Stimulated activated CD4-positive, alpha-beta T cell treated with anti-CD3 and anti-CD28 coated beads, TNF-alpha, amount 100 ng/mL, for 1 hour (primary cell): ENCODE data around the gene ARL15.

Experiments used
- DNase-seq, 3 donors: peaks; one replicate each; pipeline ENCODE4 v3.0.0-alpha.2; 2020; ENCODE audit warnings: low read depth in 3 of 3, low spot score in 1 of 3

The ARL15 gene

DNA sequence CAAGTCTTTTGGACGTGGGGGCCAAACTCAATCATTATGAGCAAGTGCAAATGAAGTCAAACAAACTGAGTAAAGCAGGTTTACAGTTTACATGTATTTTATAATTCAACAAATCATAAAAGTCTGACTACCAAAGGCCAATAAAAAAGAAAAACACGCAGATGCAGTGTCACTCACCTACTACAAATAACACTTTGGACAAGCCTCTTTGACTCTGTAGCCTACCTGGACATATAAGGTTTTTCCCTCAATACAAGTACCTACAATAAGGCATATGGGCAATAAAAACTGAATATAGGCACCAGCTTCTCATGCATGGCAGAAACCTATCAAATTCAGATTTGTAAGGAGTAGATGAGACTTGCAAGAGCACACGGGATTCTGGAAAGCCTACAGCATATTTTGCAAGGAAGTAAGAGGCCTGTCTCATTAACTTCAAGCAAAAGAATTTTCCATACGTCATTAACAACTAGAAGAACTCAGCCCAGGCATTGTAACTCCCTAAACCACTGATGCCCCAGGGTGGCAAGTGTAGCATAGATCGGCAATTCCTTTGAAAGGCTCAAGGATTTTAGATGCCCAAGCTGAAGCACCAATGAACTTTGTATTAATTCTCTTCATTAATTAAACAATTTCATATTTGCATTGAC lies 21.7 kb downstream of the ARL15 start:
- DNase-seq, result no peak

GRCh38 chr5:54285686-54286085 lies 24.7 kb downstream of the ARL15 start:
- no peak for DNase-seq

DNA sequence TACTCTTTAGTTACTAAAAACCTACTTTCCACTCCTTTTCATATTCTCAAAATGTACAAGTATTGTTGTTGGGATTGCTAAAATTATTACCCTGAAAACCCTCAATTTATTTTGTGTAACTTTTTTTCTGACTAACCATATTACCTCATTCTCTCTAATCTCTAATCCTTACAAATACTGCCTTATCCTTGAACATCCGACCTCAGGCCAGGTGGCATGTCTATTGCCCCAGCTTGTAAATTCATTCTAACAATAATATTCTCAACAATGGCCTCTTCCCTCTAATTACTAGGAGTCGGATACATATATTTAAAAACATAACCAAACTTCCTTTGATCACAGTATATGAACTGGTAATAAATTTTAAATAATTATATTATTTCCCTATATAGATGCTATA lies 25.8 kb downstream of the ARL15 start:
- no peak for DNase-seq

DNA sequence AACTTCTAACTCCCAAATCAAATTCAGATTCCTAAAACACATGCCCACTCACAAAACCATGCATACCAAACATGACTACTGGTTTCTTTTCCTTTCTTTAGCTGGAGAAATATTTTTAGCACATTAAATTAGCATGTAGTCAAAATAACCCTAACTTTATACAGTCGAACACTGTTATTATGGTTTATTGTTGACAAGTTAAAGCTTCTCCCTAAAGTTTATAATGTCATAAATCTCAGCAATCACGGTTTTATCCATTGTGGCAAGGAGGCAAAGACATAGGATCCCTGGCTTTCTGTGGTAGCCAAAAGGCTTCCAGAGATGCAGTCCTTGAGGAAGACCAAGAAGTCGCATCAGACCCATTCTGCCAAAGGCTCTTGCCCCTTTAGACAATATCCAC lies 27.5 kb downstream of the ARL15 start:
- DNase-seq, result no peak

DNA sequence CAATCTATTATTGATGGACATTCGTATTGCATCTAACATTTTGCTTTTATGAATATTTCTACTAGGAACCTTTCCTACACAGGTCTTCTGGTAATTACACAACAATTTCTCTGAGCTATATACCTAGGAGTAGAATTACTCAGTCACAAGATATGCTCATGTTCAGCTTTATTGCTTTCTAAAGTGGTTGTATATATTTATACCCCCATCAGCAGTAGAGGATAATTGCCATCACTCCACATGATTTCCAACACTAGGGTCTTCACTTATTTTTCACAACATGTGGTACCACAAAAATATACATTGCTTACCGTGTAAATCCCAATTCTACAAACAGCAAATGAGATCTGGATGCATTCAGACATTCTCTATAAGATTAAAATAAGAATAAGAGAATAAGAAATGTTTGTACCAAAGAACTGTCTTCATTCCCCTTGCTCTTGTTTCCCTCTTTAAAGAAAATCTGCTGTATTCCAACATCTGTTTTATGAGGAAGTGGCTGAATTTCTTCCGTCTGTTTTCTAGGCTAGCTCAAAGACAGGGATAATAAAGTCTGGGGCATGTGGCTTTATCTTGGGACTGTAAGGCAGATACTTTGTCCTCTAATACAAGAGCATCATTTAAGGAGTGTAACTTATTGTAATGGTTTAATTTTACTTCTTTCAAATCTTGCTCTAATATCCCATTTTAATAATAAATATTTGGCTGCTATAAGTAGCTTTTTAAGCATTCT lies 28.2 kb downstream of the ARL15 start:
- no peak for DNase-seq

- no peak for DNase-seq
These were observed 30.4 kb downstream of the ARL15 start for GRCh38 chr5:54279960-54280359.

GRCh38 chr5:54278979-54279717 lies 31.2 kb downstream of the ARL15 start:
- DNase-seq, result no peak

DNA sequence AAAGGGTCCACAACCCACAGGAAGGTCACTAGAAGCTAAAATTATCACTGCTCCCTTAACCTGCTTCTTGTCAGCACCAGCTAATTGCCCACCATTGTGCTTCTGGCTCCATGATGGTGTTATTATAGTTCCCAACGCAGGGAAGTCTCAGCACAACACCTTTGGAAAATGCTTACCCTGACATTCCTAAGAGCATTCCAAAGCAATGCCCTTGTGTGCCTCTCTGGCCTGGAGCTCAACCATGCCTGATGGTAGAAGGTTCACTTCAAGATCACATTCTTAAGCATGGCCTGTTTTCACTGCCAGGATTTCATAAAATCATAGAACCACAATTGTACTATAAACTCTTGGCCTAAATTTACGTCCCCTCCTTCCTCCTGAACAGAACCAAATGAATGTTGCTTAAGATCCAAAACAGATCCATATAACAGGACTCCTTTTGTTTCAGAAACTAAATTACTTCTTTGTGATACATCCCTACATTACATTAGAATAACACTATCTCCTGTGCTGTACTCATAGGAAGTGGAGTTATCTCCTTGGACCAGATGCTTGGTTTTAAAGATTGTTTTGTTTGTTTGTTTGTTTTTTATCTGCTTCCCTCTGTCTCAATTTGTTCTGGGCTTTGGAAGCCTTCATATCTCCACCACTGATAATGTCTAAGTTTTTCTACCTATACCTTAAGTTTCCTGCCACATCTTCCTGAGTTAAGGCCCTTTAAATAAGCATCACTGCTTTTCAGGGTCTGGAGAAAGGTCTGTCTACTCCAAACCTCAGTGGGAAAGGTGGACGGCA lies 32.1 kb downstream of the ARL15 start:
- no peak for DNase-seq

- no peak for DNase-seq
These were observed 34.3 kb downstream of the ARL15 start for GRCh38 chr5:54276048-54276447.

DNA sequence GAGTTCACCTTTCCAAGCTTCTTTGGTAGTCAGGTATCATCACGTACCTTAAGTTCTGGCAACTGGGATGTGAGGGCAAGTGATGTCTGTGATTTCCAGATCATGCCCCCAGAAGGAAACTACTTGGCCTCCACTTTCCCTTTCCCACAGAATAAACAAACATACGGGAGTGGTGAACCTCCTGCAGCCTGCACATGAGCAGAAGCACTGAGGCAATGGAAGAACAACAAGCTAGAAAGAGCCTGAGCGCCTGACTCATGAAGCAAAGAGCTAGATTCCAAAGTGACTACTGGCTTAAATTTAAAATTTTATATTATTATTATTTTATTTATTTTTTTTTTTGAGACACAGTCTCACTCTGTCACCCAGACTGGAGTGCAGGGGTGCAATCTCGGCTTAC lies 35.0 kb downstream of the ARL15 start:
- no peak for DNase-seq

- DNase-seq, result no peak
These were observed 35.4 kb downstream of the ARL15 start for GRCh38 chr5:54274944-54275343.

DNA sequence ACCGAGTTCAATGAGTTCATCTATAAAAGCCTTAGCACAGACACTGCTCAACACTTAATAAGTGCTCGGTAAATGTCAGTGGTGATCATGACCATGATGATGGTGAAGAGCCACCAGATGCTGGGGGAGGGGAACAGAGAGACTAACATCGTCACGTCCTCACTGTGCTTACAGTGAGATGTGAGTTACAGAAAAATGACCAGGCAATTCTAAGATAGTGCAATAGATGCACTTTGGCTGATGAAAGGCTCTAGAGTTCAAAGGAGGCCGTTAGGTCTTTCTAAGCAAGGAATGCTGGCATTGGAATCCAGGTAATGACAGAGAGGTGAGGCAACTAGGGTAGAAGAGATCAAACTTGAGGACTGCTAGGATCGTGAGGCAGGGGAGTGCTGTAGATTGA lies 36.7 kb downstream of the ARL15 start:
- DNase-seq, result no peak

DNA sequence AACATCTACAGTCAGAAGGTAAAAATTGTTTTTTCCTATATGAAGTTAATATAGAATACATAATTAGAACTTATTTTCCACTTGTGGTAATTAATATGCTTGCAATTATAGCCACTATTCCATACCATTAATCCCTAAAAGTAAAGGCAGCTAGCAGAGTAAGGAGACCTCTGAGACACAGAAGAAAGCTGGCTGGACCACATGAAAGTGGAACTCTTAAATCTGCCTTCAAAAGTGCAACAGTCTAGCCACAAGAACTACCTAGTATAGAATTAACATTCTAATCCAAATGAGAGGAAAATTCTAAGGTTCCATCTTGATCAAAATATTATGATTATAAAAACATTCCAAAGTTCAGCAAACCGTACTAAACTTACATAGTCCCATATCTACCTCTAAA lies 37.6 kb downstream of the ARL15 start:
- no peak for DNase-seq

DNA sequence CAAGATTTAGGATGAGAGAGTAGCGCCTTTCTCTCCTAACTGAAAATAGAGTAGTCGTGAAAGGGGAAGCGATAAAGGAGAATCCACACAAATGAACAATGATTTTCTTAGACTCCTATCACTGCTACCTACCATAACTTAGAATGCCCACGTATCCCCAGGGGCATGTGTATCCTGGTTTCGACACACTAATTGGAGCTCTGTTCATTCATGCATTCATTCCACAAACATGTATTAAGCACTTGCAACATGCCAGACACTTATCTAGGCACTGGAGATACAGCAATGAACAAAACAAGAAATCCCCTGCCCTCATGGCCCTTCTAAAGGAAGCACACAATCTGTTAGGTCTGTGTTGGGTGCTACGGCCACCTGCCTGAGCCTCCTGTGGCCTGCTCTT lies 40.0 kb downstream of the ARL15 start:
- no peak for DNase-seq

DNA sequence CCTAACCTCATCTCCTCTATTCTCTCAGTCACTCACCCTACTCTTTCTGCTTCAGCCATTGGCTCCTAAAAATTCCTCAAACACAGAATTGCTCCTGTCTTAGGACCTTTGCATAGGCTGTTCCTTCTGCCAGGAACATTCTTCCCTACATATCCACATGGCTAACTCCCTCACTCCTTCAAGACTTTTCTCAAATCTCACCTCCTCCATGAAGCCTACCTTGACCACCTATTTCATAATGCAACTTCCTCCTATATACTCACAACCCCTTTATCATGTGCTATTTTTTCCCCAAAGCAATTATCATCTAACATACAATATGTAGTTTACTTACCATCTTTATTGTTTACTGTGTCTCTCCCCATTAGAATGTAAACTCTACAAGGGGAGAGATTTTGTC lies 45.8 kb downstream of the ARL15 start:
- DNase-seq, result no peak

GRCh38 chr5:54263447-54263846 lies 46.9 kb downstream of the ARL15 start:
- DNase-seq, result no peak

- DNase-seq, result no peak
These were observed 48.8 kb downstream of the ARL15 start for GRCh38 chr5:54261596-54261995.

DNA sequence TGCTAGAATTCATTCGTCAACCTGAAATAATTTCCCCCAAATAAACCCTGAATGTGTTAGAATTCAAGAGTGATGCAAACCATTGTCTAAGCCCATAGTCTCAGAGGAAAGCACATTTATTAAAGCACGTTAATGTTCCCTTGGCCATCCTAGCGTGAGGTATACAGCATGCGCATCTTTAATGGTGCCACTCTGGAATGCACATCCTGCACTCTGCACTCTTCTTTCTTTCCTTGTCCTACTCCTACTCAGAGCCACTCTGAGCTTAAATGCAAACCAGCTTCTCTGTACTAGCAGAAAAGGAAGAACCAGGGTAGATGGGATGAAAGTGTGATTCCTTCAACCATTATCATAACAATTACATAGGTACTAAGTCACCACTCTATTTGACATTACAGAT lies 50.4 kb downstream of the ARL15 start:
- no peak for DNase-seq

DNA sequence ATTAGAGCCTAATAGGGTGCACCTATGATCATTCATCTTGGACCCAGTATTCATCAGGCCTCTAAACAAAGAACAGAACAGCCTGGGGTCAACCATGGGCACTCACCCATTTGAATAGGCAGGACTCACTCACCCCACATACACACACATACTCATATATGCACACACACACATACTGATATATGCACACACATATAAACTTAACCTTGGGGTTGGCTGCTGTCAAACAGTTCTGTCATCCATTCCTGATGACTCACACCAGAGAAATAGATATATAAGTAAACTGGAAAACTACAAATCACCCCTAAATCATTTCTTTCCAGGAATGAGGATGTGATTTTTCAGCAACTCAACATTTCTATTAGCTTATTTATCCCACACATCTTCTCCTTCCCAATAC lies 51.3 kb downstream of the ARL15 start:
- DNase-seq, result no peak

DNA sequence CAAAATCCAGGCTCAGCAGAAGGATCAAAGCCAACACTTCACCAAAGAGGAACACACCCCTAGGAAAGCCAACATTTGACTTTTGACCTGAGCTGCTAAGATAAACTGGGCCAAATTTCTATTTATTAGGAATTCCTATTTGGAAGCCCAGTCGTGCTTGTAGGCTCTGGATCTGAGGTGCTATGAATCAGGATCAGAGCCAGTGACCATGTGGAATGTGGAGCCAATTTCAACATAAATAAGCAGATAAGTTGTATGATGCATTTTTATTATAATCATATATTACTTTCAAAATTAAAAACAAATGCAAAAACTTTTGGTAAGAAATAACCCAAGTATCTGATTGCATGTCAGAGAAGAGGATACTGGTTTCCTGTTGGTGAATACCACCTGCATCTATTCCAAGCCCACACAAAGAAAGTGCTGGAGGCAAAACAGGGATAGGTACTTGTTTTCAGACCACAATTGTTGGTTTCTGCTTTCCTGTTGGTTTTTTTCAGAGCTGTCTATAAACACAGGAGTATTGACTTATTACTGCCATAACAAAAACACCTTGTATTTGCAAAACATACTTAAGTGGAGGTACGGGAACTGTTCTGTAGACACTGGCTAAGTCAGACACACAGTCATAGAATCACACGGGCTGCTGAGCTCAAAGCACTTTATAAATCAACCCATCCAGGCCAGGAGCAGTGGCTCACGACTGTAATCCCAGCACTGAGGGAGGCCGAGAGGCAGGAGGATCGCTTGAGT lies 52.8 kb downstream of the ARL15 start:
- DNase-seq, result no peak
